Endodermal cell (in vitro differentiated cells): ENCODE data around the gene ATP5PB. TPM values are rescaled to one million over a fixed set of nuclear protein-coding genes. Genes with fewer than 3 reads are reported as not detected.

Source experiments
- DNase-seq: peaks from one replicate; pipeline ENCODE4 v3.0.0-alpha.2; 2017
- H3K27ac ChIP-seq: 2 replicates; pipeline ENCODE4 v1.5.1; 2013; ENCODE audit warnings: mild to moderate bottlenecking, low read depth, low read length, moderate library complexity
- H3K27me3 ChIP-seq: 2 replicates; pipeline ENCODE4 v1.6.1; 2013; ENCODE audit warnings: mild to moderate bottlenecking, low read length, moderate library complexity; ENCODE audit not compliant: insufficient read depth, control insufficient read depth, poor library complexity, severe bottlenecking
- H3K36me3 ChIP-seq: 2 replicates; pipeline ENCODE4 v1.7.0; 2013; ENCODE audit warnings: mild to moderate bottlenecking, low read length, moderate library complexity; ENCODE audit not compliant: control insufficient read depth, insufficient read depth
- H3K4me1 ChIP-seq: one replicate; pipeline ENCODE4 v1.7.0; 2013; ENCODE audit warnings: low read length; ENCODE audit not compliant: control insufficient read depth, insufficient read depth
- H3K4me3 ChIP-seq: 2 replicates; pipeline ENCODE4 v1.5.1; 2013; ENCODE audit warnings: mild to moderate bottlenecking, low read length, moderate library complexity
- H3K9ac ChIP-seq: 2 replicates; pipeline ENCODE4 v1.6.1; 2013; ENCODE audit warnings: mild to moderate bottlenecking, low read length, moderate library complexity; ENCODE audit not compliant: poor library complexity, severe bottlenecking; ENCODE audit errors: extremely low read depth
- H3K9me3 ChIP-seq: 2 replicates; pipeline ENCODE4 v1.6.1; 2013; ENCODE audit warnings: mild to moderate bottlenecking, low read length, moderate library complexity; ENCODE audit not compliant: control insufficient read depth
- H3K27ac Mint-ChIP-seq: 2 replicates; pipeline ENCODE4 v1.8.0; 2020; ENCODE audit warnings: mixed read lengths
- H3K27me3 Mint-ChIP-seq: 2 replicates; pipeline ENCODE4 v1.8.0; 2021; ENCODE audit warnings: mild to moderate bottlenecking, mixed read lengths; ENCODE audit not compliant: insufficient read depth
- H3K36me3 Mint-ChIP-seq: 2 replicates; pipeline ENCODE4 v1.8.0; 2020; ENCODE audit warnings: low read depth, mixed read lengths
- H3K4me1 Mint-ChIP-seq: 2 replicates; pipeline ENCODE4 v1.8.0; 2020; ENCODE audit warnings: mixed read lengths
- H3K4me3 Mint-ChIP-seq: 2 replicates; pipeline ENCODE4 v1.8.0; 2020; ENCODE audit warnings: mild to moderate bottlenecking, moderate library complexity, mixed read lengths
- H3K9me3 Mint-ChIP-seq: 2 replicates; pipeline ENCODE4 v1.8.0; 2020; ENCODE audit warnings: mild to moderate bottlenecking, mixed read lengths
- WGBS, 2 experiments: methylation state at CpG; one replicate each; pipeline versions ENCODE4 v1.1.5 to v1.1.7; 2013; ENCODE audit warnings: missing lambda C conversion rate in 2 of 2, mixed read lengths in 1 of 2; ENCODE audit not compliant: insufficient coverage in 1 of 2, insufficient read length in 1 of 2; 5-methylcytosine and 5-hydroxymethylcytosine counted together
- total RNA-seq, 2 donors: library from RNA; stranded (reverse); fragmentation: NEBNext Ultra II Directional in 1 of 2; extraction: Animal tissue kit (Norgen Biotek cat#: 25700) in 1 of 2; gene quantifications; 2 replicates in 1 of 2; 3 replicates in 1 of 2; pipeline ENCODE4 v1.2.1, GENCODE V29; 2021
- TF ChIP-seq, protein P1 (sequence below): fragments of 200-600 bp; sonication (generic); conservative IDR thresholded peaks from 2 replicates; pipeline ENCODE4 v1.5.0; 2021; ENCODE audit warnings: antibody characterized with exemption, mild to moderate bottlenecking

Gene ATP5PB
- total RNA-seq, 2 donors from 2014 or later, result 165 to 181 TPM

DNA sequence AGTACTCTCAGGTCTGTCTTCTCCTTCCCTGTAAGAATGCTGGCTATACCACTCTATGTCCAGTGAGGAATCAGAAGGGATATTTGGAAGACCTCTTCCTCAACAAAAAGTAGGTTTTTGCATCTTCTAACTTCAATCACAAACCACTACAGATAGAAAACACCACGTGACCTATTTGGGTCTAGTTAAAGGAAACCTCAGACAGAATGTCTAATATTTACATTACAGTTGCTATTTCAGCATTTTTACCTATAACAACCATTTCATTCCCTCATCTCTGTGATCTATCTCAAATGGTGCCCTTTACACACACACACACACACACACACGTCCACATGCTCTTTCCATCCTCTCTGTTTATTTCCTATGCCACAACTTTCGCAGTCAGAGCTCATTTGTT lies 62.1 kb downstream of the ATP5PB start:
- Mint-ChIP-seq H3K27me3 (peaks cover 21% of the 10 kb centered on the region), H3K36me3 (no peaks in the 10 kb centered on the region), H3K27ac (no peak overlapping the region), H3K4me1 (peaks cover 14% of the 10 kb centered on the region), H3K9me3 (no peaks in the 10 kb centered on the region), H3K4me3 (no peak overlapping the region)
- no peak for DNase-seq
- Histone ChIP-seq H3K4me3 (no peak overlapping the region), H3K27me3 (peaks cover 7% of the 10 kb centered on the region), H3K27ac (no peak overlapping the region), H3K9ac (no peak overlapping the region), H3K4me1 (peaks cover 11% of the 10 kb centered on the region), H3K36me3 (no peaks in the 10 kb centered on the region), H3K9me3 (no peaks in the 10 kb centered on the region)
- TF ChIP-seq, protein P1, sequence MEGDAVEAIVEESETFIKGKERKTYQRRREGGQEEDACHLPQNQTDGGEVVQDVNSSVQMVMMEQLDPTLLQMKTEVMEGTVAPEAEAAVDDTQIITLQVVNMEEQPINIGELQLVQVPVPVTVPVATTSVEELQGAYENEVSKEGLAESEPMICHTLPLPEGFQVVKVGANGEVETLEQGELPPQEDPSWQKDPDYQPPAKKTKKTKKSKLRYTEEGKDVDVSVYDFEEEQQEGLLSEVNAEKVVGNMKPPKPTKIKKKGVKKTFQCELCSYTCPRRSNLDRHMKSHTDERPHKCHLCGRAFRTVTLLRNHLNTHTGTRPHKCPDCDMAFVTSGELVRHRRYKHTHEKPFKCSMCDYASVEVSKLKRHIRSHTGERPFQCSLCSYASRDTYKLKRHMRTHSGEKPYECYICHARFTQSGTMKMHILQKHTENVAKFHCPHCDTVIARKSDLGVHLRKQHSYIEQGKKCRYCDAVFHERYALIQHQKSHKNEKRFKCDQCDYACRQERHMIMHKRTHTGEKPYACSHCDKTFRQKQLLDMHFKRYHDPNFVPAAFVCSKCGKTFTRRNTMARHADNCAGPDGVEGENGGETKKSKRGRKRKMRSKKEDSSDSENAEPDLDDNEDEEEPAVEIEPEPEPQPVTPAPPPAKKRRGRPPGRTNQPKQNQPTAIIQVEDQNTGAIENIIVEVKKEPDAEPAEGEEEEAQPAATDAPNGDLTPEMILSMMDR, result no peak
- WGBS, 2 experiments, result 76 to 82% methylated on average over 2 to 3 of the region's 3 CpGs

Other genes with a start within 250 kb of the ATP5PB start
- 1 to 10 TPM in 1 of 2 donors, under 1 TPM in 1; 0.89 to 2.6 TPM for gene DENND2D, start 248.8 kb upstream of the ATP5PB start, total RNA-seq
- gene CHI3L2, start 221.8 kb upstream of the ATP5PB start, total RNA-seq, result not detected
- gene CHIA, start 158.6 kb upstream of the ATP5PB start, total RNA-seq, result not detected
- gene OVGP1, start 21.7 kb upstream of the ATP5PB start, total RNA-seq, result 1 to 10 TPM in 1 of 2 donors, under 1 TPM in 1; 0.73 to 4.2 TPM
- 10 to 100 TPM; 60.4 to 68.4 TPM for gene WDR77, start 208 bp upstream of the ATP5PB start, total RNA-seq
- gene C1orf162, start 24.5 kb downstream of the ATP5PB start, total RNA-seq, result under 1 TPM; 0.26 to 0.60 TPM
- gene ADORA3, start 54.2 kb downstream of the ATP5PB start, total RNA-seq, result not detected
- not detected for gene TMIGD3, start 54.2 kb downstream of the ATP5PB start, total RNA-seq
- gene RAP1A, start 170.3 kb downstream of the ATP5PB start, total RNA-seq, result 10 to 100 TPM; 28.5 to 35.0 TPM